ENCODE data around the gene MTNR1A.

The MTNR1A gene

GRCh38 chr4:186569533-186570192 lies 14.3 kb upstream of the MTNR1A start:
- DNase-seq (ENCODE audit: low read depth) = no peak
- TF ChIP-seq CTCF (conservative IDR thresholded peaks at IDR 0.05; ENCODE audit: control insufficient read depth, insufficient read depth, low read depth, low read length) = no peak
- H3K4me3 ChIP-seq (ENCODE audit: control insufficient read depth, low read depth, low read length) = peak overlapping the region; percentile 10

GRCh38 chr4:186566068-186566467 lies 10.7 kb upstream of the MTNR1A start:
- no peak for DNase-seq (ENCODE audit: low read depth)
- TF ChIP-seq CTCF (conservative IDR thresholded peaks at IDR 0.05; ENCODE audit: control insufficient read depth, insufficient read depth, low read depth, low read length) = no peak
- H3K4me3 ChIP-seq (ENCODE audit: control insufficient read depth, low read depth, low read length) = no peak overlapping the region

GRCh38 chr4:186563761-186564160 lies 8.4 kb upstream of the MTNR1A start:
- H3K4me3 ChIP-seq (ENCODE audit: control insufficient read depth, low read depth, low read length) = no peak overlapping the region
- no peak for DNase-seq (ENCODE audit: low read depth)
- no peak for TF ChIP-seq CTCF (conservative IDR thresholded peaks at IDR 0.05; ENCODE audit: control insufficient read depth, insufficient read depth, low read depth, low read length)

GRCh38 chr4:186561748-186562147 lies 6.4 kb upstream of the MTNR1A start:
- no peak overlapping the region for H3K4me3 ChIP-seq (ENCODE audit: control insufficient read depth, low read depth, low read length)
- DNase-seq (ENCODE audit: low read depth) = no peak
- no peak for TF ChIP-seq CTCF (conservative IDR thresholded peaks at IDR 0.05; ENCODE audit: control insufficient read depth, insufficient read depth, low read depth, low read length)

- H3K4me3 ChIP-seq (ENCODE audit: control insufficient read depth, low read depth, low read length) = no peak overlapping the region
- no peak for DNase-seq (ENCODE audit: low read depth)
- TF ChIP-seq CTCF (conservative IDR thresholded peaks at IDR 0.05; ENCODE audit: control insufficient read depth, insufficient read depth, low read depth, low read length) = no peak
Observed at GRCh38 chr4:186560647-186561046, 5.3 kb upstream of the MTNR1A start.

- no peak for TF ChIP-seq CTCF (conservative IDR thresholded peaks at IDR 0.05; ENCODE audit: control insufficient read depth, insufficient read depth, low read depth, low read length)
- H3K4me3 ChIP-seq (ENCODE audit: control insufficient read depth, low read depth, low read length) = no peak overlapping the region
- DNase-seq (ENCODE audit: low read depth) = peak; percentile 72
Observed at GRCh38 chr4:186557486-186557885, 2.1 kb upstream of the MTNR1A start.

GRCh38 chr4:186557061-186557460 lies 1.7 kb upstream of the MTNR1A start:
- no peak for TF ChIP-seq CTCF (conservative IDR thresholded peaks at IDR 0.05; ENCODE audit: control insufficient read depth, insufficient read depth, low read depth, low read length)
- H3K4me3 ChIP-seq (ENCODE audit: control insufficient read depth, low read depth, low read length) = no peak overlapping the region
- peak; percentile 28 for DNase-seq (ENCODE audit: low read depth)
